H1 (cell line): Measurements from ENCODE around the gene KCNK13. TPM values are rescaled to one million over a fixed set of nuclear protein-coding genes. Genes with fewer than 3 reads are reported as not detected.

ENCODE experiments used
- CTCF ChIA-PET: fragments of 300-600 bp; sonication (Branson Sonifier 250); formaldehyde crosslinking; loops from one replicate; lab custom pipeline; 2021; ENCODE audit not compliant: partially characterized antibody; lab: Charles Lee
- POLR2A ChIA-PET: fragments of 300-600 bp; sonication (Branson Sonifier 250); formaldehyde crosslinking; loops from one replicate; lab custom pipeline; 2021; ENCODE audit warnings: inconsistent platforms; ENCODE audit not compliant: partially characterized antibody; lab: Charles Lee
- DNase-seq, 2 experiments: peaks; one replicate each; pipeline versions ENCODE4 v3.0.0 to v3.0.0-alpha.2; 2010 to 2022; ENCODE audit warnings: low spot score in 2 of 2, low read depth in 1 of 2, mixed read lengths in 1 of 2
- FAIRE-seq: peaks from 2 replicates; lab custom pipeline; 2011; peaks lifted over from hg19 to GRCh38; lab: Jason Lieb, UNC
- H2AFZ ChIP-seq: 2 replicates; pipeline ENCODE4 v1.8.1; 2012; ENCODE audit warnings: low read length, inconsistent platforms
- H2AK5ac ChIP-seq: 2 replicates; pipeline ENCODE4 v1.6.1; 2013; ENCODE audit warnings: low read depth, low read length
- H2BK120ac ChIP-seq: replicated peaks from 2 replicates; pipeline ENCODE3; 2013; ENCODE audit warnings: low read depth, low read length, inconsistent platforms
- H2BK12ac ChIP-seq: 2 replicates; pipeline ENCODE4 v1.6.1; 2013; ENCODE audit warnings: low read depth, low read length
- H2BK15ac ChIP-seq: 2 replicates; pipeline ENCODE4 v1.6.1; 2013; ENCODE audit warnings: low read length
- H2BK20ac ChIP-seq: 2 replicates; pipeline ENCODE4 v1.6.1; 2013; ENCODE audit warnings: low read length
- H2BK5ac ChIP-seq: 2 replicates; pipeline ENCODE4 v1.6.1; 2013; ENCODE audit warnings: low read depth, low read length
- H3K14ac ChIP-seq: 2 replicates; pipeline ENCODE4 v1.6.1; 2013; ENCODE audit warnings: inconsistent platforms; ENCODE audit not compliant: insufficient read length
- H3K18ac ChIP-seq: 2 replicates; pipeline ENCODE4 v1.6.1; 2013; ENCODE audit warnings: low read length; ENCODE audit errors: extremely low read depth
- H3K23ac ChIP-seq: 2 replicates; pipeline ENCODE4 v1.6.1; 2013; ENCODE audit warnings: inconsistent platforms; ENCODE audit not compliant: insufficient read length
- H3K23me2 ChIP-seq: 2 replicates; pipeline ENCODE4 v1.6.1; 2013; ENCODE audit warnings: low read depth, low read length
- H3K27ac ChIP-seq: 2 replicates; pipeline ENCODE4 v1.6.1; 2011; ENCODE audit warnings: low read depth, low read length, inconsistent platforms
- H3K27me3 ChIP-seq, 4 experiments: replicated peaks in 1 of 4; 1 replicate in 1 of 4; 2 replicates in 3 of 4; pipeline versions ENCODE4 v1.6.1 to v1.8.1; 2011 to 2013; ENCODE audit warnings: low read length in 3 of 4, mild to moderate bottlenecking in 3 of 4, inconsistent platforms in 2 of 4, mixed read lengths in 2 of 4, moderate library complexity in 1 of 4; ENCODE audit not compliant: control insufficient read depth in 3 of 4, insufficient read depth in 3 of 4; ENCODE audit errors: extremely low read depth in 1 of 4
- H3K36me3 ChIP-seq, 4 experiments: 2 replicates each; pipeline versions ENCODE4 v1.6.1 to v1.8.1; 2011 to 2013; ENCODE audit warnings: mild to moderate bottlenecking in 4 of 4, low read length in 3 of 4, moderate library complexity in 2 of 4, control low read depth in 1 of 4, inconsistent platforms in 1 of 4; ENCODE audit not compliant: insufficient read depth in 4 of 4, control insufficient read depth in 2 of 4
- H3K4ac ChIP-seq: replicated peaks from 2 replicates; pipeline ENCODE3; 2013; ENCODE audit warnings: low read length, low read depth, mixed read lengths, inconsistent platforms; ENCODE audit not compliant: insufficient read length
- H3K4me1 ChIP-seq, 4 experiments: replicated peaks in 1 of 4; 1 replicate in 1 of 4; 2 replicates in 3 of 4; pipeline versions ENCODE4 v1.6.1 to v1.8.1; 2011 to 2013; ENCODE audit warnings: low read length in 3 of 4, inconsistent platforms in 2 of 4, mixed read lengths in 1 of 4; ENCODE audit not compliant: insufficient read depth in 4 of 4, control insufficient read depth in 3 of 4
- H3K4me2 ChIP-seq, 2 experiments: 2 replicates each; pipeline versions ENCODE4 v1.6.1 to v1.8.1; 2011 to 2013; ENCODE audit warnings: low read depth in 2 of 2, low read length in 2 of 2, control low read depth in 1 of 2, inconsistent platforms in 1 of 2, mild to moderate bottlenecking in 1 of 2; ENCODE audit not compliant: insufficient read depth in 1 of 2
- H3K4me3 ChIP-seq, 4 experiments: fragments of 200-600, 300-600 bp in 1 of 4; sonication (generic), shearing (Covaris generic), sonication (Bioruptor Twin) in 1 of 4; 2 replicates each; pipeline versions ENCODE4 v1.5.1 to v1.8.1; 2011 to 2016; ENCODE audit warnings: low read length in 4 of 4, low read depth in 3 of 4, control low read depth in 2 of 4, inconsistent platforms in 2 of 4, mild to moderate bottlenecking in 2 of 4, mixed read lengths in 1 of 4, moderate library complexity in 1 of 4; ENCODE audit not compliant: insufficient read depth in 2 of 4; ENCODE audit errors: extremely low read depth in 1 of 4
- H3K56ac ChIP-seq: replicated peaks from 2 replicates; pipeline ENCODE3; 2013; ENCODE audit warnings: low read depth, mild to moderate bottlenecking, mixed read lengths, low read length, inconsistent platforms; ENCODE audit not compliant: insufficient read length
- H3K79me1 ChIP-seq: 2 replicates; pipeline ENCODE4 v1.6.1; 2013; ENCODE audit warnings: low read depth, low read length, control low read depth
- H3K79me2 ChIP-seq, 2 experiments: 2 replicates each; pipeline versions ENCODE4 v1.6.1 to v1.8.1; 2012 to 2013; ENCODE audit warnings: low read length in 2 of 2, mild to moderate bottlenecking in 2 of 2, inconsistent platforms in 1 of 2; ENCODE audit not compliant: insufficient read depth in 2 of 2, control insufficient read depth in 1 of 2
- H3K9ac ChIP-seq, 4 experiments: replicated peaks in 1 of 4; 1 replicate in 1 of 4; 2 replicates in 3 of 4; pipeline versions ENCODE4 v1.6.1 to v1.8.1; 2011 to 2013; ENCODE audit warnings: low read depth in 3 of 4, low read length in 3 of 4, control low read depth in 2 of 4, mild to moderate bottlenecking in 2 of 4, moderate library complexity in 2 of 4, inconsistent platforms in 1 of 4; ENCODE audit errors: extremely low read depth in 1 of 4
- H3K9me3 ChIP-seq, 2 experiments: 2 replicates each; pipeline versions ENCODE4 v1.6.1 to v1.8.1; 2012 to 2013; ENCODE audit warnings: mild to moderate bottlenecking in 2 of 2, moderate library complexity in 2 of 2, control low read depth in 1 of 2, inconsistent platforms in 1 of 2, low read depth in 1 of 2, low read length in 1 of 2, mixed read lengths in 1 of 2; ENCODE audit not compliant: insufficient read depth in 2 of 2
- H4K20me1 ChIP-seq, 2 experiments: replicated peaks in 1 of 2; 2 replicates each; pipeline versions ENCODE3 to v1.8.1; 2011 to 2013; ENCODE audit warnings: inconsistent platforms in 2 of 2, low read length in 2 of 2, mild to moderate bottlenecking in 1 of 2; ENCODE audit not compliant: insufficient read depth in 2 of 2, control insufficient read depth in 1 of 2
- H4K5ac ChIP-seq: 2 replicates; pipeline ENCODE4 v1.6.1; 2013; ENCODE audit warnings: low read length, low read depth, mixed read lengths, inconsistent platforms; ENCODE audit not compliant: insufficient read length
- H4K8ac ChIP-seq: 2 replicates; pipeline ENCODE4 v1.8.0; 2013; ENCODE audit warnings: mild to moderate bottlenecking, moderate library complexity, low read length, inconsistent platforms; ENCODE audit not compliant: insufficient read depth; ENCODE audit errors: extremely low read depth
- H4K91ac ChIP-seq: replicated peaks from 2 replicates; pipeline ENCODE3; 2013; ENCODE audit warnings: low read length, mixed read lengths, inconsistent platforms; ENCODE audit not compliant: insufficient read length
- WGBS, 2 experiments: shearing (Covaris generic) in 1 of 2; methylation state at CpG; one replicate each; pipeline versions ENCODE4 v1.1.6 to v1.1.7; 2013 to 2015; ENCODE audit warnings: low lambda C conversion rate in 2 of 2, mixed read lengths in 2 of 2, inconsistent platforms in 1 of 2, low coverage in 1 of 2, missing lambda C conversion rate in 1 of 2; ENCODE audit not compliant: insufficient replicate concordance in 2 of 2, insufficient coverage in 1 of 2, insufficient read length in 1 of 2; ENCODE audit errors: extremely low coverage in 1 of 2, missing lambda C conversion rate in 1 of 2; 5-methylcytosine and 5-hydroxymethylcytosine counted together
- polyA plus RNA-seq, 7 experiments: library from polyadenylated mRNA; depleted of rRNA in 3 of 7; stranded (reverse) in 5 of 7; unstranded in 2 of 7; fragments of >200 nt in 5 of 7; fragments of 200-250 nt in 2 of 7; gene quantifications; 1 replicate in 5 of 7; 2 replicates in 1 of 7; 4 replicates in 1 of 7; pipeline versions ENCODE4 v1.2.1 to v1.2.3, GENCODE V29; 2011 to 2013; ENCODE audit warnings: missing spikeins in 2 of 7, mixed read lengths in 2 of 7
- total RNA-seq: library from RNA; stranded (reverse); fragmentation: NEBNext Ultra II Directional; extraction: Animal tissue kit (Norgen Biotek cat#: 25700); gene quantifications from 2 replicates; pipeline ENCODE4 v1.2.1, GENCODE V29; 2021

KCNK13 gene
- total and polyA plus RNA-seq, 2 of the 8 experiments (the other 6 are each of a cell fraction or from before 2014, with no cell fraction given) = 0.39 to 0.48 TPM

GRCh38 chr14:90091393-90091792 lies 29.6 kb downstream of the KCNK13 start:
- Histone ChIP-seq H4K20me1 (no peaks in the 10 kb centered on the region), H3K18ac (no peak overlapping the region), H3K27me3 (no peaks in the 10 kb centered on the region), H3K4me3 (no peak overlapping the region), H4K91ac (no peak overlapping the region), H4K8ac (no peak overlapping the region), H3K36me3 (no peaks in the 10 kb centered on the region), H3K14ac (no peak overlapping the region), H4K5ac (no peak overlapping the region), H3K56ac (no peak overlapping the region), H3K4me1 (peaks cover 0 to 3% (median 0%) of the 10 kb centered on the region in 4 experiments; a peak in 2 of 7 replicates), H2AK5ac (no peak overlapping the region), H3K23ac (no peak overlapping the region), H2BK120ac (no peak overlapping the region), H3K79me2 (no peaks in the 10 kb centered on the region), H2BK20ac (no peak overlapping the region), H3K4me2 (no peak overlapping the region), H3K9me3 (0 out of 4 replicates have a peak, but pooled peaks cover 0 to 6% of the 10 kb centered on the region in 2 experiments), H2AFZ (no peak overlapping the region), H3K79me1 (no peaks in the 10 kb centered on the region), H2BK5ac (no peak overlapping the region), H2BK12ac (no peak overlapping the region), H3K27ac (no peak overlapping the region), H3K9ac (no peak overlapping the region), H2BK15ac (no peak overlapping the region), H3K4ac (no peak overlapping the region), H3K23me2 (no peaks in the 10 kb centered on the region)
- FAIRE-seq = no peak
- POLR2A ChIA-PET = no interaction called here
- 50% methylated on average over 1 of the region's 1 CpG; no CpG with 5 or more reads in 1 of the 2 experiments for WGBS, 2 experiments
- CTCF ChIA-PET = interaction anchor here (0.9 to 1.5 kb wide), 2 partner anchors 118 to 144 kb away, joined by 3 to 4 read pairs; no protein-coding TSS in a partner anchor
- no peak for DNase-seq
